Stimulated activated naive CD8-positive, alpha-beta T cell treated with anti-CD3 and anti-CD28 coated beads, Interleukin-15, Interleukin-2, amounts not matched to agents 100 U/mL and 50 U/mL, for 24 hours (primary cell): Measurements from ENCODE around the gene BATF3.
"Not testable (repeated sequence)": the region's sequence is repeated elsewhere in the genome, so short reads cannot be mapped to it uniquely, and the experiment has no call there.

Source experiments
- ATAC-seq: fragments of 150-1000 bp; cut with Tn5 transposase; one replicate; pipeline ENCODE4 v1.10.0; 2021
- DNase-seq: peaks from one replicate; pipeline ENCODE4 v3.0.0; 2021

The BATF3 gene

GRCh38 chr1:212658250-212658649, 41.4 kb downstream of the BATF3 start:
- DNase-seq, ATAC-seq: not testable (repeated sequence)

- ATAC-seq (no peak), DNase-seq (no peak)
These were observed 42.9 kb downstream of the BATF3 start for GRCh38 chr1:212656730-212657129.

DNA sequence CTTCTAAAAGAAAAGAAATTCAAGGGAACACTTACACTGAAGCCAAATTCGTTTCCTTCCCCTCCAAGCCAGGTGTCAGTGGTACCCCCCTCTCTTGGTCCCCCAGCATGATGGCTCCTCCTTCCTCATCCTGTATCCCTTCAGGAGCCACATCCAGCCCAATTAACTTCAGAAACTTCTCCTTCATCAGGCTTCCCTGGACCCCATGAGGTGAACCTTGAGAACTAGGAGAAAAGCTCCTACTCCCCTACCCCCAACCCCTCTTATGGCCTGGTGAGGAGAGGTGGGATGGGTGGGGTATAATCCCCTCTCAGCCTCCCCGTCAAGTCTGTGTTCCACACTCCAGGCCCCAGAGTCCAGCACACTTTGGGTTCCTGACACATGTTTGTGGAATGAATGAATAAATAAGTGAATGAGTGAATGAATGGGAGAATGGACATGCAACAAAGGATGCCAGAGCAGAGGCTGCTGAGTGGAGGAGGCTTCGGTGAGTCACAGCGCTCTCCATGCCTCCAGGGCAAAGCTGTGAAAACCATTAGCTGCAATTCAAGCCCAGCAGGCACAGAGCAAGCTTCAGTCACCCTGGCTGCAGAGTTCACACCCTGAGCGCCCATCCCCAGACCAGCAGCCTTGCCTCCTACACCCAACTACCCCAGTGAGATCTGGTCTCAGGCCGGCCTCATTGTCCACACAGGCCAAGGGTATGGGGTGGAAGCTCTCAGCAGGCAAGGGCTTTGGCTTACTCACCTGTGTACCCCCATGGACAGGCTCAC, 43.8 kb downstream of the BATF3 start:
- no peak for ATAC-seq
- no peak for DNase-seq

DNA sequence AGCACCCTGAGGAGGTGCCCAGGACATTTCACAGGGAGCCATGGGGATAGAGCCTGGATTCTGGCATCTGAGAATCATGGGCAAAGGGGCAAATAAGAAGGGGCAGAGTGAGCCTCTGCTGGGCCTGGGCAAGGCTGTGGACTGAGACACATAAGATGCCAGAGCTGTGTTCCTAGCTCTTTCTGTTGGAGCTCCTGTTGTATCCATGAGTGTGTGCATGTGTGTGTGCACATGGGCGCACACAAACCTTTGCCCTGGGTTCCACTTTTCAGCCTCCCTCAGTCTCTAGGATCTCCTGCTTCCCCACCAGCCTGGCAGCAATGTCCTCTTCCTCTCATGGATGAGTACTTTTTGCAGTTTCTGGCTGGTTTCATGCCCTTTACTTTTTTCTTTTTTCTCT, 47.0 kb downstream of the BATF3 start:
- DNase-seq (no peak), ATAC-seq (no peak)

GRCh38 chr1:212651977-212652376, 47.7 kb downstream of the BATF3 start:
- ATAC-seq (no peak), DNase-seq (no peak)

DNA sequence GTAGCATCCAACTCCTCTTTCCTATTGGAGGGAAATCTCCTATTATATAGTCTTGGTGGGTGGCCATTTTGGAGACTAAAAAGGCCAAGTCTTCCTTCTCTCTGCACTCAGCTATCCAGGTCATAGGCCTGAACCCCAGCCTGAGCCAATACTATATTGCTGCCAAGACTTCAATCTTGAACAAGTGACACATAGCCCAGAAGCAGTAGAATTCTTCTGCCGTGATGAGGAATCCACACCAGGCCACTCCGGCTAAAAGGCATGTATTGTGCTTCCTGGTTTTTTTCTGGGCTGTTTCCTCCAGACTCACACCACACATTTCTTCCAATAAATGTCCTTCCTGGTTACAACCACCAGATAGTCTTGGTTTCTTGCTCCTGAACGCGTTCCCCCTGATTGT, 48.1 kb downstream of the BATF3 start:
- DNase-seq (no peak), ATAC-seq (no peak)

- DNase-seq (no peak), ATAC-seq (no peak)
These were observed 49.4 kb downstream of the BATF3 start for GRCh38 chr1:212650228-212650627.

DNA sequence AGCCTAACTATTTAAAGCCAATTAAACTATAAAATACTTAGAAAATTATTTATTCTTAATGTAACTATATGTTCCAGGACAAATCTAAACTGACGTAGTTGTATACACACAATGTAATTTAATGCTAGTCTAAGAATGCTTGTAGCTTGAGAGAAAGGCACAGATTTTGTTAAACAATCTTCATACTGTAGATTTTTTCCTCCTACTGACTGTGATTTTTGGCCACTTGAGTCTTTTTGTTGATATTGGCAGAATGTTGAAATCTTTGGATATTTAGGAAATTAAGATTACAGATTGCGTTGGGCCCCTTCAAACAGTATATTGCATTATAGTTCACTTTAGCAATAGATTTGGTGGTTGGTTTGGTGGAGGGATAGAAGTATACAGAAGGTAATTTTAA, 50.6 kb downstream of the BATF3 start:
- ATAC-seq (no peak), DNase-seq (no peak)

- DNase-seq (no peak), ATAC-seq (no peak)
These were observed 51.2 kb downstream of the BATF3 start for GRCh38 chr1:212648431-212648830.

GRCh38 chr1:212647004-212647403, 52.6 kb downstream of the BATF3 start:
- ATAC-seq (no peak), DNase-seq (no peak)

DNA sequence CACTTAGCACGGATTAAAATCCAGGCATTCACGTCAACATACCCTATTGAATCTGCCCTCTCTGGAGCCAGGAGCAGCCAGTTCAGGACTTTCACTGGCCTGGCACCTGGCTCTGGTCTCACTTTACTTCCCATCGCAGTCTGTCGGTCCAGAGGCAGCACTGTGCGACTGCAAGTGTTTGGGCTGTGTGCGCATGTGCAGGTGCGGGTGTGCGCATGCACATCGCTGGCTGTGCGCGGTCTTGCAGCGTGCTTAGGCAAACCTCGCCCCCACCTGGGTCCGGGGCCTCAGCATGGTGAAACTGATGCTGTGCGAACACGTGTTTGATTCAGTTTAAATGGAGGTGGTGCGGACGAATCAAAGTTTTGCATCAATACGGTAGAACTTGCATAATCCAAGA, 53.1 kb downstream of the BATF3 start:
- DNase-seq (no peak), ATAC-seq (no peak)

GRCh38 chr1:212645546-212646543, 53.8 kb downstream of the BATF3 start:
- DNase-seq, result no peak

DNA sequence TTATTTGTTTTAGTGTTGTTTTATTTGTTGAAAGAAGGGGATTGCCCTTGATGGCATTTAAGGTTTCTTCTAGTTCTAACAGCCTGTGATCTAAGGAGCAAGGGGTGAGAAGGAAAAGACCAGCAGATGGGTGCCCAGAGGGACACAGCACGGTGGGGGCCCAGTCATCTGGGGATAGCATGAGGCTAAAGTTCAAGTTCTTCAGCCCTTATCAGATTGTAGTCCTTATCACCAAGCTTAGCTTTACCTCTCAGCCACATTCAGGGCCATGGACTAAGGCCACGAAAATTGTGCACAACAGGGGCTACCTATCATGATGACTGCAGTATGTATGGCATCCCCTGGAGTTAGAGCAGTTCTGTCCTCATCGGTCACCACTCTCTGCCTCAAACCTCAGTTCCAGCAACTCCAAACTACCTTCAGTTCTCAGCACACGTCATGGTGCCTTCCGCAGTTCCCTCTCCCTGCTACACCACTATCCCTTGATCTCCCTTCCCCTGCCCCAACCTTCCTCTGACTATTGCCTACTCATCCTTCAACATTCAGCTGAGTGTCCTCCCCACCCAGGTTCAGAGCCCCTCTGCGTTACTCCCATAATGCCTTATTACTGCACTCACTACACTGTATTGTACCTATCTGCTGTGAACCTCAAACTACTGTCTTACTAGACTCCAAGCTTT, 54.6 kb downstream of the BATF3 start:
- DNase-seq, result no peak
- no peak for ATAC-seq

More at GRCh38 chr1:212645546-212646543, 53.8 kb downstream of the BATF3 start:
- ATAC-seq, result no peak

DNA sequence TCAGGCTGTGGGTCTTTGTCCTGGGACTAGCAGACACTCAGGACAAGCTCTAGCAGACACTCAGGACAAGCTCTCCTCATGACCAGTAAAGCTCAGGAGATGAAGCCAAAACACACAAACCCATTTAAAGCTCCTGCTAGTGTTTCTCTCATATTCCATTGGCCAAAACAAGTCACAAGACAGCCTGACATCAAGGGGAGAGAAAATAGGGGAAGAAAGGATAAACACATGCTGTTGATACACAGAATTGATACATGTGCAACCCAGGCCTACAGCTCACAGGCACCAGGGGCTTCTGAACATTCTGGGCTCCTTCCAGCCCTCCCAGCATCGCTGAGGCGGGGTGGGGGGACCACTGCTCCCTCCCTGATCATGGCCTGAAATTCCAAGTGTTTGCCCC, 55.8 kb downstream of the BATF3 start:
- no peak for ATAC-seq
- no peak for DNase-seq

DNA sequence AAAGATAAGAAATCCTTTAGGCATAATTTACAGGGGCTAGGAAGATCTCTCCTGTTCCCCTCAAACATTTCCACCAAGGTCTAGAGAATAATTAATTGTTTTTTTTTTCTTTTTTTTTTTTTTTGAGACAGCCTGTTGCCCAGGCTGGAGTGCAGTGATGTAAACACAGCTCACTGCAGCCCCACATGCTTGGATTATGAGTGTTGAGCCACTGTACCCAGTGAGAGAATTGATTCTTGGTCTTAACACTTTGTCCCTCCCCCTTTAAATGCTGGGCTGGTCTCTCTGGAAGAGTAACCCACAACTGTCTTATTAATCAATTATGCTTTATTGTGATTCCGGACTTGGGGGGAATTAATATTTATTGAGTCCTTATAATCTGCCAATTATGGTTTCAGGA, 57.7 kb downstream of the BATF3 start:
- ATAC-seq (no peak), DNase-seq (no peak)

DNA sequence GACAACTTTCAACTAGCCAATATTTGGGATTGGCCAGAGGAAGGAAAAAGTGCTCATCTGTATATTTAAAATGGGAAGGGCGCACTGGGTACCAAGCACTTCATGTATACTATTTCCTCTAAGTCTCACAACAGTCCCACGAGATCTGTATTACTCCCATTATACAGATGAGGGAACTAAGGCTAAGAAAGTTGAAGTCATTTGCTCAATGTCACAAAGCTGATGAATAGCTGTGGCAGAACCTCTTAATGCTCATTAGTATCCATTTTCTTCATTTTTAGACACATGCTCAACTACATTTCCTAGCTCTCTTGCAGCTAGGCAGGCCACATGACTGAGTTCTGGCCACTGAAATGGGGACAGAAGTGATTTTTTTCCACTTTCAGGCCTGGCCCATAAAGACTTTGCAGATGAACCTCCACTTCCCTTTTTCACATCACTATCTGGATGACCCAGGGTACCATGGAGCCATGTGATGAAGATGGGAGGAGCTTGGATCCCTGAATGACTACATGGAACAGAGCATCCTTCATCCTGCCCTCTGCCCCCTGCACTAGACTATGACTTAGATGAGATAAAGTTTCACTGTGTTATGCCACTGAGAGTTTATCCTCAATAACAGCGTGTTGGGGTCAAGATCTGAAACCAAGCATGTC, 59.3 kb downstream of the BATF3 start:
- no peak for ATAC-seq

DNA sequence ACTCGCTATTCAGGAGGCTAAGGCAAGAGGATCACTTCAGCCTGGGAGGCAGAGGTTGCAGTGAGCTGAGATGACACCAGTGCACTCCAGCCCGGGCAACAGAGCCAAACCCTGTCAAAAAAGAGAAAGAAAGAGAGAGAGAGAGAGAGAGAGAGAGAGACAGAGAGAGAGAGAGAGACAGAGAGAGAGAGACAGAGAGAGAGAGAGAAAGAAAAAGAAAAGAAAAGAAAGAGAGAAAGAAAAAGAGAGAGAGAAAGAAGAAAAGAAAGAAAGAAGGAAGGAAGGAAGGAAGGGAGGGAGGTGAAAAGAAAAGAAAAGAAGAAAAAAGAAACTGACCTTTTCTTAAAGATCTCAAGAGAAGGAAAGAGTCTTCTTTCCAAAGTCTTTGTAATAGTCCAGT, 60.1 kb downstream of the BATF3 start:
- not testable (repeated sequence) for DNase-seq, ATAC-seq

More for the DNA sequence above, 59.3 kb downstream of the BATF3 start:
- DNase-seq, result no peak

DNA sequence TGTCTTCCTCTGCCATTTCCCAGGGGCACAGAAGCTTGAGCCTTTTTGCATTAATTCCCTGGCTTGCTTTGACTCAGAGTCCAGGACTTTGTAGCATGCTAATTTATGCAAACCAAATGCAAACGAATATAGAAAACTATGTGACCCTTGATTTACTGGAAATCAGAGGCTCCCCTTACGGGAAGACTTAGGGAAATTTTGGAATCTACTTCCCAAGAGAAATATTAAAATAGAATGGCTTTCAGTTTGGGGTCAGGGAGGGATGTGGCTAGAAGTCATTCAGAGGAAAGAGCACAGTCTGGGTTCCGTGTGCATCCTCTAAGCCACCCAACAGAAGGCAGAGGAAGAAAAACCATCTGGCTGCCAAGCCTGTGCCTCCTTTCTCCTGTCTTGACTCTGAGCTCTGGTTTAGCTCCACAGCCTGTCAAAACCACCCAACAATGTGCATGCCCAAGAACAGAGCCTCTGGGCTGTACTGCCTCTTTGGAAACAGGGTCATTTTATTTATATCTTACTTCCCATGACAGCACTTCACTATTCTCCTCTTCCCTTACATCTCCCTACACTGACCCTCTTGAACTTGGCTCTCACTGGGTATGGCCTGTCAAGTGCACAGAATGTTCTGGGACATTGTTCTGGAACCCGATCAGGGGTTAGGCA, 61.0 kb downstream of the BATF3 start:
- ATAC-seq (no peak), DNase-seq (no peak)

- DNase-seq (no peak), ATAC-seq (no peak)
These were observed 61.7 kb downstream of the BATF3 start for GRCh38 chr1:212637902-212638301.
